Coronary artery (tissue), 2 donors: ENCODE measurements around the gene SNX8.

Source experiments
- DNase-seq: peaks from one replicate; pipeline ENCODE4 v3.0.0-alpha.2; 2017; ENCODE audit warnings: low spot score
- H3K27ac ChIP-seq, 2 donors: fragments of 200-600 bp; sonication (generic); one replicate each; pipeline ENCODE4 v1.5.1; 2016 to 2019
- H3K4me3 ChIP-seq: fragments of 200-600 bp; sonication (generic); 2 replicates; pipeline ENCODE4 v1.5.1; 2016; ENCODE audit warnings: mild to moderate bottlenecking, moderate library complexity
- CTCF ChIP-seq: fragments of 200-600 bp; sonication (generic); IDR thresholded peaks from one replicate; pipeline ENCODE4 v1.5.1; 2019; ENCODE audit warnings: antibody characterized with exemption

Gene SNX8

GRCh38 chr7:2228921-2229320 lies 85.3 kb downstream of the SNX8 start:
- no peak for TF ChIP-seq CTCF

GRCh38 chr7:2227699-2228098 lies 86.5 kb downstream of the SNX8 start:
- no peak for TF ChIP-seq CTCF
- Histone ChIP-seq H3K4me3 (no peak overlapping the region), H3K27ac (no peak overlapping the region)
- no peak for DNase-seq

More at GRCh38 chr7:2228921-2229320, 85.3 kb downstream of the SNX8 start:
- DNase-seq, result no peak
- no peak overlapping the region for H3K27ac ChIP-seq
- H3K4me3 ChIP-seq, result no peak overlapping the region

GRCh38 chr7:2225830-2226229 lies 88.4 kb downstream of the SNX8 start:
- no peak for TF ChIP-seq CTCF
- H3K27ac ChIP-seq, result no peak overlapping the region
- no peak for DNase-seq

GRCh38 chr7:2225336-2225735 lies 88.9 kb downstream of the SNX8 start:
- no peak overlapping the region for H3K4me3 ChIP-seq
- TF ChIP-seq CTCF, result no peak
- no peak for DNase-seq
- no peak overlapping the region for H3K27ac ChIP-seq

More at GRCh38 chr7:2225830-2226229, 88.4 kb downstream of the SNX8 start:
- no peak overlapping the region for H3K4me3 ChIP-seq

- no peak for TF ChIP-seq CTCF
- no peak overlapping the region for H3K4me3 ChIP-seq
- H3K27ac ChIP-seq, result no peak overlapping the region
- DNase-seq, result no peak
These were observed 89.3 kb downstream of the SNX8 start for GRCh38 chr7:2224934-2225333.

- Histone ChIP-seq H3K27ac (no peak overlapping the region), H3K4me3 (no peak overlapping the region)
- no peak for TF ChIP-seq CTCF
- DNase-seq, result no peak
These were observed 89.7 kb downstream of the SNX8 start for GRCh38 chr7:2224491-2224928.

- TF ChIP-seq CTCF, result no peak
- no peak for DNase-seq
- Histone ChIP-seq H3K4me3 (no peak overlapping the region), H3K27ac (no peak overlapping the region)
These were observed 90.9 kb downstream of the SNX8 start for GRCh38 chr7:2223321-2223720.
